ENCODE measurements around the gene STIM2. TPM values are rescaled to one million over a fixed set of nuclear protein-coding genes. Genes with fewer than 3 reads are reported as not detected.

The STIM2 gene
- total RNA-seq, 2 experiments from 2014 or later: 54.6 to 66.3 TPM

- Mint-ChIP-seq H3K4me1 (peaks cover 59% of the 10 kb centered on the region), H3K4me3 (no peak overlapping the region), H3K36me3 (peaks cover 13% of the 10 kb centered on the region), H3K27me3 (no peaks in the 10 kb centered on the region), H3K27ac (peak overlapping the region; percentile 3), H3K9me3 (ENCODE audit: low read depth) (no peaks in the 10 kb centered on the region)
- CTCF ChIA-PET: no interaction called here
- ATAC-seq (peak; percentile 36), DNase-seq (no peak)
Measured at GRCh38 chr4:26905172-26905571, 44.5 kb downstream of the STIM2 start.

- no peak for DNase-seq
- H3K9me3 Mint-ChIP-seq (ENCODE audit: low read depth): no peaks in the 10 kb centered on the region
Measured at GRCh38 chr4:26907731-26908599, 47.3 kb downstream of the STIM2 start.

GRCh38 chr4:26909369-26909768 lies 48.7 kb downstream of the STIM2 start:
- H3K36me3 Mint-ChIP-seq: peaks cover 12% of the 10 kb centered on the region
- no peak for DNase-seq
- no peaks in the 10 kb centered on the region for H3K9me3 Mint-ChIP-seq (ENCODE audit: low read depth)
- H3K4me3 Mint-ChIP-seq: no peak overlapping the region
- H3K4me1 Mint-ChIP-seq: peaks cover 64% of the 10 kb centered on the region
- CTCF ChIA-PET: no interaction called here
- ATAC-seq: no peak
- no peaks in the 10 kb centered on the region for H3K27me3 Mint-ChIP-seq
- no peak overlapping the region for H3K27ac Mint-ChIP-seq

More at GRCh38 chr4:26907731-26908599, 47.3 kb downstream of the STIM2 start:
- peaks cover 14% of the 10 kb centered on the region for H3K36me3 Mint-ChIP-seq
- CTCF ChIA-PET: interaction anchor here (1.1 kb wide), 1 partner anchor 8 kb away, joined by 3 read pairs; no protein-coding TSS in a partner anchor
- peaks cover 63% of the 10 kb centered on the region for H3K4me1 Mint-ChIP-seq
- no peak overlapping the region for H3K4me3 Mint-ChIP-seq
- no peak for ATAC-seq
- H3K27ac Mint-ChIP-seq: peak overlapping the region; percentile 63
- H3K27me3 Mint-ChIP-seq: no peaks in the 10 kb centered on the region

- Mint-ChIP-seq H3K9me3 (ENCODE audit: low read depth) (no peaks in the 10 kb centered on the region), H3K4me1 (peaks cover 59% of the 10 kb centered on the region), H3K27ac (no peak overlapping the region), H3K27me3 (no peaks in the 10 kb centered on the region), H3K36me3 (peaks cover 9% of the 10 kb centered on the region), H3K4me3 (no peak overlapping the region)
- ATAC-seq (no peak), DNase-seq (no peak)
- CTCF ChIA-PET: no interaction called here
Measured at GRCh38 chr4:26911254-26911653, 50.6 kb downstream of the STIM2 start.

DNA sequence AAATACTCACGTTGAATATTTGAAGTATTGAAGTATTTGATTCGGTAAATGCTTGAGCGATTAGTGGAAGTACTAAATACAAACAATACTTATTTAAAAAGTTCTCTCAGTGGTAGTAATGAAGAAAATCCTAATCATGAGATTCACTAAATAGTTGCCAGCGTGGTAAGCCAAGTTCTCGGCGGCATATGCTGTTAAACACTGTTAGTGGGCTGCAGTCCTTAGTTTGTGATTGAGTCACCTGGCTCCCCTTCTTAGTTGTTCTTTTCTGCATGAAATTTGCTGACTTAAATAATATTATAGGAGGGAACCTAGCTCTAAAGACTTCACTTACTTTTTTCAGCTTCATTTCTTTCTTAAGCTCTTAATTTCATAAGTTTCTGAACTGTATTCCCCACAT lies 51.4 kb downstream of the STIM2 start:
- ATAC-seq (peak; percentile 27), DNase-seq (no peak)
- Mint-ChIP-seq H3K27me3 (no peaks in the 10 kb centered on the region), H3K4me3 (no peak overlapping the region), H3K4me1 (peaks cover 59% of the 10 kb centered on the region), H3K27ac (no peak overlapping the region), H3K9me3 (ENCODE audit: low read depth) (no peaks in the 10 kb centered on the region), H3K36me3 (peaks cover 9% of the 10 kb centered on the region)
- CTCF ChIA-PET: no interaction called here

GRCh38 chr4:26912810-26913209 lies 52.2 kb downstream of the STIM2 start:
- peak overlapping the region; percentile 24 for H3K27ac Mint-ChIP-seq
- H3K4me1 Mint-ChIP-seq: peaks cover 57% of the 10 kb centered on the region
- H3K4me3 Mint-ChIP-seq: no peak overlapping the region
- peaks cover 11% of the 10 kb centered on the region for H3K36me3 Mint-ChIP-seq
- H3K9me3 Mint-ChIP-seq (ENCODE audit: low read depth): no peaks in the 10 kb centered on the region
- ATAC-seq (peak; percentile 39), DNase-seq (no peak)
- CTCF ChIA-PET: interaction anchor here (1.4 kb wide), 1 partner anchor 26 kb away, joined by 3 read pairs; no protein-coding TSS in a partner anchor
- H3K27me3 Mint-ChIP-seq: no peaks in the 10 kb centered on the region

GRCh38 chr4:26916195-26916594 lies 55.6 kb downstream of the STIM2 start:
- no peak overlapping the region for H3K4me3 Mint-ChIP-seq
- no peaks in the 10 kb centered on the region for H3K9me3 Mint-ChIP-seq (ENCODE audit: low read depth)
- DNase-seq (no peak), ATAC-seq (no peak)
- H3K36me3 Mint-ChIP-seq: peaks cover 32% of the 10 kb centered on the region
- no peak overlapping the region for H3K27ac Mint-ChIP-seq
- peaks cover 39% of the 10 kb centered on the region for H3K4me1 Mint-ChIP-seq
- H3K27me3 Mint-ChIP-seq: no peaks in the 10 kb centered on the region
- CTCF ChIA-PET: no interaction called here

GRCh38 chr4:26930964-26931363 lies 70.3 kb downstream of the STIM2 start:
- no peak for DNase-seq
- peak overlapping the region; percentile 18 for H3K27ac Mint-ChIP-seq
- no peak overlapping the region for H3K4me3 Mint-ChIP-seq
- H3K9me3 Mint-ChIP-seq (ENCODE audit: low read depth): no peaks in the 10 kb centered on the region
- peaks cover 13% of the 10 kb centered on the region for H3K36me3 Mint-ChIP-seq
- no peaks in the 10 kb centered on the region for H3K27me3 Mint-ChIP-seq
- CTCF ChIA-PET: no interaction called here
- ATAC-seq: no peak
- peaks cover 4% of the 10 kb centered on the region for H3K4me1 Mint-ChIP-seq

DNA sequence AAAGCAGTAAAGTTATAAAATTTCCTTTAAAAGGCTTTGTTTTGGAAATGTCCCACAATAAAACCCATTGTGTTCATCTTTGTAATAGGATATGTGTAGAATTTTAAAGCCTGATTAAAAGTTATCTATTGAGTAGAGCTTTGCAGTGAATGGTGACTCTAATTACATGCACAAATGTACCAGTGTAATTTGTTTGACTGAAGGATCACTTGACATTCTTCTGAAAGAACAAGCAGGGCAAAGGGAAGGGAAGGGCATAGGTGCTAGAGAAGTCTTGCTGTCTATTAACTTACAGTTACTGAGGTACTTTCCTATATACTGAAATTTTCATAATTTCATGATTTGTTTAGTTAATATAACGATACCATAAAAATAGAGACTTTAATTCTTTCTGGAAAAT lies 70.8 kb downstream of the STIM2 start:
- Mint-ChIP-seq H3K27ac (no peak overlapping the region), H3K36me3 (peaks cover 13% of the 10 kb centered on the region), H3K4me3 (no peak overlapping the region), H3K27me3 (no peaks in the 10 kb centered on the region), H3K4me1 (peaks cover 8% of the 10 kb centered on the region), H3K9me3 (ENCODE audit: low read depth) (no peaks in the 10 kb centered on the region)
- CTCF ChIA-PET: no interaction called here
- ATAC-seq (no peak), DNase-seq (no peak)

- DNase-seq (no peak), ATAC-seq (no peak)
- H3K27me3 Mint-ChIP-seq: no peaks in the 10 kb centered on the region
- peaks cover 11% of the 10 kb centered on the region for H3K4me1 Mint-ChIP-seq
- CTCF ChIA-PET: no interaction called here
- no peak overlapping the region for H3K27ac Mint-ChIP-seq
- no peak overlapping the region for H3K4me3 Mint-ChIP-seq
- no peaks in the 10 kb centered on the region for H3K9me3 Mint-ChIP-seq (ENCODE audit: low read depth)
- peaks cover 13% of the 10 kb centered on the region for H3K36me3 Mint-ChIP-seq
Measured at GRCh38 chr4:26931966-26932365, 71.3 kb downstream of the STIM2 start.

- Mint-ChIP-seq H3K9me3 (ENCODE audit: low read depth) (no peaks in the 10 kb centered on the region), H3K4me3 (no peak overlapping the region), H3K27ac (no peak overlapping the region), H3K27me3 (no peaks in the 10 kb centered on the region), H3K4me1 (peaks cover 11% of the 10 kb centered on the region), H3K36me3 (peaks cover 11% of the 10 kb centered on the region)
- no peak for ATAC-seq
- no peak for DNase-seq
- CTCF ChIA-PET: no interaction called here
Measured at GRCh38 chr4:26935397-26935796, 74.8 kb downstream of the STIM2 start.

- Mint-ChIP-seq H3K4me3 (no peak overlapping the region), H3K4me1 (peaks cover 11% of the 10 kb centered on the region), H3K9me3 (ENCODE audit: low read depth) (no peaks in the 10 kb centered on the region), H3K36me3 (peaks cover 13% of the 10 kb centered on the region), H3K27ac (no peak overlapping the region), H3K27me3 (no peaks in the 10 kb centered on the region)
- ATAC-seq (no peak), DNase-seq (no peak)
- CTCF ChIA-PET: no interaction called here
Measured at GRCh38 chr4:26936284-26937065, 75.8 kb downstream of the STIM2 start.

DNA sequence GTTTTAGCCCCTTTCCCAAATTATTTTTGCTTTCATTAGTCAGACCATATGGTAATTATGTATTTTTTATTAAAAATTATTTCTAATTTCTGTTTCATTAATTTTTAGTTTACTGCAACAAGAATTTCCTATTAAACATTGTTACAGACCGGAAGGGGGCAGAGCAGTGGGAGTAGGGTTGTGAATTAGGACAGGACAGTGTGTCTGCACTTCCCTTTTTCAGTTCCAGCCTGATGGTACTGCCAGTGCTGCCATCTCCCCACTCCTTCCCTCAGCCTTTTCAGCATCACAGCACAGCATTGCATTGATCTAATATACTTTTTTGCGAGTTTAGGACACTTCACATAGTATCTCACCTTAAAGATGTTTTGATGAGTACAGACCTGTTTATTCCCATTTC lies 76.5 kb downstream of the STIM2 start:
- no peak for DNase-seq
- Mint-ChIP-seq H3K27ac (no peak overlapping the region), H3K27me3 (no peaks in the 10 kb centered on the region), H3K4me3 (no peak overlapping the region), H3K4me1 (peaks cover 12% of the 10 kb centered on the region), H3K36me3 (peaks cover 14% of the 10 kb centered on the region), H3K9me3 (ENCODE audit: low read depth) (no peaks in the 10 kb centered on the region)
- CTCF ChIA-PET: no interaction called here
- no peak for ATAC-seq

GRCh38 chr4:26937567-26937966 lies 76.9 kb downstream of the STIM2 start:
- CTCF ChIA-PET: no interaction called here

More at GRCh38 chr4:26937567-26937966, 76.9 kb downstream of the STIM2 start:
- H3K4me3 Mint-ChIP-seq: no peak overlapping the region
- no peak for ATAC-seq
- H3K36me3 Mint-ChIP-seq: peaks cover 16% of the 10 kb centered on the region
- H3K27me3 Mint-ChIP-seq: no peaks in the 10 kb centered on the region
- no peaks in the 10 kb centered on the region for H3K9me3 Mint-ChIP-seq (ENCODE audit: low read depth)
- H3K4me1 Mint-ChIP-seq: peaks cover 14% of the 10 kb centered on the region
- no peak overlapping the region for H3K27ac Mint-ChIP-seq
- no peak for DNase-seq
